ENCODE results near the gene TP53AIP1.
A peak's percentile ranks its signal among the peaks of the same experiment; 100 is the strongest.

Gene TP53AIP1

GRCh38 chr11:128888034-128888985 lies 54.4 kb downstream of the TP53AIP1 start:
- DNase-seq = no peak

GRCh38 chr11:128886406-128887124 lies 56.1 kb downstream of the TP53AIP1 start:
- DNase-seq = peak; percentile 69
